Mucosa of descending colon (tissue), 3 donors: Measurements from ENCODE around the gene NUDT21. TPM values are rescaled to one million over a fixed set of nuclear protein-coding genes. Genes with fewer than 3 reads are reported as not detected.
A peak's percentile ranks its signal among the peaks of the same experiment; 100 is the strongest.

ENCODE experiments used
- ATAC-seq: fragments of 200-7000 bp; cut with Tn5 transposase; one replicate; pipeline ENCODE4 v1.9.1; 2020; ENCODE audit warnings: mild to moderate bottlenecking, moderate library complexity
- DNase-seq, 3 donors: peaks; one replicate each; pipeline ENCODE4 v3.0.0-alpha.2; 2020
- H3K36me3 ChIP-seq: fragments of 200-600 bp; one replicate; pipeline ENCODE4 v1.8.0; 2021; ENCODE audit warnings: low read depth, mild to moderate bottlenecking
- H3K4me1 ChIP-seq: fragments of 200-600 bp; one replicate; pipeline ENCODE4 v1.8.0; 2021; ENCODE audit warnings: low read depth, mild to moderate bottlenecking
- H3K4me3 ChIP-seq: fragments of 200-600 bp; one replicate; pipeline ENCODE4 v1.8.0; 2021; ENCODE audit warnings: mild to moderate bottlenecking
- H3K9me3 ChIP-seq: fragments of 200-600 bp; one replicate; pipeline ENCODE4 v1.8.0; 2021; ENCODE audit warnings: mild to moderate bottlenecking
- intact Hi-C, 2 donors: fragments of 100-400 bp; cut with DNase I in 1 of 2; cut with micrococcal nuclease in 1 of 2; formaldehyde crosslinking; loops; one replicate each; pipeline versions ENCODE4 v1.11.0 to v1.11.1; 2022; cut with DNase I, micrococcal nuclease
- total RNA-seq, 3 donors: library from RNA; stranded (reverse); fragmentation: NEBNext Ultra II Directional in 2 of 3; extraction: Animal tissue kit (Norgen Biotek cat#: 25700) in 2 of 3; gene quantifications; one replicate each; pipeline versions ENCODE4 v1.2.1 to v1.2.4, GENCODE V29; 2021 to 2023
- TF ChIP-seq, protein P1 (sequence below): fragments of 200-600 bp; IDR thresholded peaks from one replicate; pipeline ENCODE4 v1.8.0; 2022; ENCODE audit warnings: antibody characterized with exemption, mild to moderate bottlenecking
- donor health status: DM: no; HTN: no; CAD: no; lungs with moderate emphysema.
- donor health status: DM: no; HTN: no; CAD: no.
- donor health status: DM: no; HTN: yes; CAD: no.

Gene NUDT21
- total RNA-seq, 3 donors from 2014 or later: 64.4 to 94.2 (median 74.9) TPM

DNA sequence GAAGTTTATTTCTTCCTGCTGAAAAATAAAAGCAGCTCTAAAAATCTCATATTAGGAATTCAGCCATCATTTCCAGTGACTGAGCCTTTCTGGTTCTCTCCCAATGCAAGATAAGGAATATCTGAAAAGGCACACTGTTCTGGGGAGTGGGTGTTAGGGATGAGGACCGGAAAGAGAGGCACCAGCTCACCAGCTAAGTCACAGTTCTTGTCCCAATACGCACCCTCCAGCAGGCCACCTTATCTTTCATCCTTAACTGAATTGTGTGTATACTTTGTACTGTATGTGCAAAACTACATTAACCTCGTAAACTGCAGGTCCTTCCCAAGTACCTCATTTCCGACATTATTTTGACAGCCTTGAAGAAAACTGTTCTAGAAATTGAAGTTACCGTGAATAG lies 36.8 kb downstream of the NUDT21 start:
- Histone ChIP-seq H3K36me3 (no peaks in the 10 kb centered on the region), H3K4me3 (no peak overlapping the region), H3K9me3 (no peaks in the 10 kb centered on the region), H3K4me1 (peaks cover 1% of the 10 kb centered on the region)
- TF ChIP-seq, protein P1, sequence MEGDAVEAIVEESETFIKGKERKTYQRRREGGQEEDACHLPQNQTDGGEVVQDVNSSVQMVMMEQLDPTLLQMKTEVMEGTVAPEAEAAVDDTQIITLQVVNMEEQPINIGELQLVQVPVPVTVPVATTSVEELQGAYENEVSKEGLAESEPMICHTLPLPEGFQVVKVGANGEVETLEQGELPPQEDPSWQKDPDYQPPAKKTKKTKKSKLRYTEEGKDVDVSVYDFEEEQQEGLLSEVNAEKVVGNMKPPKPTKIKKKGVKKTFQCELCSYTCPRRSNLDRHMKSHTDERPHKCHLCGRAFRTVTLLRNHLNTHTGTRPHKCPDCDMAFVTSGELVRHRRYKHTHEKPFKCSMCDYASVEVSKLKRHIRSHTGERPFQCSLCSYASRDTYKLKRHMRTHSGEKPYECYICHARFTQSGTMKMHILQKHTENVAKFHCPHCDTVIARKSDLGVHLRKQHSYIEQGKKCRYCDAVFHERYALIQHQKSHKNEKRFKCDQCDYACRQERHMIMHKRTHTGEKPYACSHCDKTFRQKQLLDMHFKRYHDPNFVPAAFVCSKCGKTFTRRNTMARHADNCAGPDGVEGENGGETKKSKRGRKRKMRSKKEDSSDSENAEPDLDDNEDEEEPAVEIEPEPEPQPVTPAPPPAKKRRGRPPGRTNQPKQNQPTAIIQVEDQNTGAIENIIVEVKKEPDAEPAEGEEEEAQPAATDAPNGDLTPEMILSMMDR: no peak
- DNase-seq: no peak
- no peak for ATAC-seq
- intact Hi-C loops: no loop called here

DNA sequence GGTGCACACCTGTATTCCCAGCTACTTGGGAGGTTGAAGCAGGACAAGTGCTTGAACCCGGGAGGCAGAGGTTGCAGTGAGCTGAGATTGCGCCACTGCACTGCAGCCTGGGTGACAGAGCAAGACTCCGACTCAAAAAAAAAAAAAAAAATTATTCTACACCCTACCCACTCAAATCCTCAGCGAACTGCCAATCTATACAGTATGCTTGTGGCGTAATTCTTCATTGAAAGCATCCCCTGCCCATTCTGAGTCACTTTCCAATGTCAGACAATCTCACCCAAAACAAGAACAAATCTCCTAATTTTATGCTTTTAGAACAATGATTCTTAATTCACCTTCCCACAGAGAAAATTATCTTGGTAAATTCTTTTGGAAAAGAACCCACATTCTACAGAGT lies 37.8 kb downstream of the NUDT21 start:
- H3K4me3 ChIP-seq: no peak overlapping the region
- H3K9me3 ChIP-seq: no peaks in the 10 kb centered on the region
- TF ChIP-seq, protein P1: no peak
- intact Hi-C loops: no loop called here
- DNase-seq (no peak), ATAC-seq (no peak)
- H3K36me3 ChIP-seq: no peaks in the 10 kb centered on the region
- peaks cover 6% of the 10 kb centered on the region for H3K4me1 ChIP-seq

DNA sequence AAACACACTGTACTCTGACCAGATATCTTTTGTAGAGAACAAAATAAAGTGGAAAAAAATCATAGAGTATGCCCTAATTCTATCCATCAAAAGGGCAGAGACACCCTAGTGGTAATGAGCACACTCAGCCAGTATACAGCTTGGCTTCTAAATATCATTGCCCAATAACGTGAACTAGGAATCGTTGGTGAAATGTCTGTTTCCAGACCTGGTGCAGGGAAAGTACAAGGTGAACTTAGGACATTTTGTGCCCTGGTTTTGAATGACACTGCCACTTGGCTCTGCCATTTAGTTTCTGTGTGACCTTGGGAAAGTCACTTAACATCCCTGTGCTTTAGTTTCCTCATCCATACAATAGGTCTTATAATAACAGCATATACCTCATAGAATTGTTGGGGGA lies 39.5 kb downstream of the NUDT21 start:
- no peak for DNase-seq
- H3K4me3 ChIP-seq: no peak overlapping the region
- no peaks in the 10 kb centered on the region for H3K36me3 ChIP-seq
- ATAC-seq: no peak
- TF ChIP-seq, protein P1: no peak
- no peaks in the 10 kb centered on the region for H3K9me3 ChIP-seq
- intact Hi-C loops: no loop called here
- peaks cover 12% of the 10 kb centered on the region for H3K4me1 ChIP-seq

DNA sequence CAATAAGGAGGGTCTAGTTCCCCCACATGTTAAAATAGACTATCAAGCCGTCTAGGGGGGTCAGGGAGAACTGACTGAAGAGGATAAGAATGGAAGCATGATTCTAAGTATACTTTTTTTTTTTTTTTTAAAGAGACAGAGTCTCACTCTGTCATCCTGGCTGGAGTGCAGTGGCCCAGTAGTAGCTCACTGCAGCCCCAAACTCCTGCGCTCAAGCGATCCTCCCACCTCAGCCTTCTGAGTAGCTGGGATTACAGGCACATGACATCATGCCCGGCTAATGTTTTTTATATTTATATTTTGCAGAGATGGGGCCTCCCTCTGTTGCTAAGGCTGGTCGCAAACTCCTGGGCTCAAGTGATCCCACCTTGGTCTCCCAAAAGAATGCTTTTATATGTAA lies 40.0 kb downstream of the NUDT21 start:
- TF ChIP-seq, protein P1: no peak

DNA sequence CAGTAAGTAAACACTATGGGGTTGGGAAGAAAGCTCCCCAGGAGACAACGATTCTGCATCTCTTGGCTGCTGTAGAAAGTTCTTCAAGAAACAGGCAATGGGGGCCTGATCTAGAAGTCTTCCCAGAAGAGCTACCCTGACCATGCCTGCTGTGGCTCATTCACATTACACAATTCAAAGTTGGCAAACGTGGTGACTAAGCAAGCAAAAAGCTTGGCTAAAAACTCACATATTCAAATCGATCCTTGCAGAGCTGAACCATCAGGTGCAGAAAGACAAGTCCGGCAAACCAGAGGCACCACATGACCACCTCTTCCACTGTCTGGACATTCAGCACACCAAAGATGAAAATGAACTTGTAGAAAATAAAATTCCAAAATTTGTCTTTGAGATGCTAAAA lies 41.9 kb downstream of the NUDT21 start:
- no peak for DNase-seq
- ATAC-seq: peak; percentile 49
- H3K4me3 ChIP-seq: no peak overlapping the region
- no peaks in the 10 kb centered on the region for H3K9me3 ChIP-seq
- TF ChIP-seq, protein P1: no peak
- intact Hi-C loops: no loop called here
- H3K36me3 ChIP-seq: no peaks in the 10 kb centered on the region
- peaks cover 12% of the 10 kb centered on the region for H3K4me1 ChIP-seq

More for the DNA sequence above, 40.0 kb downstream of the NUDT21 start:
- intact Hi-C loops: no loop called here
- H3K36me3 ChIP-seq: no peaks in the 10 kb centered on the region
- H3K4me3 ChIP-seq: no peak overlapping the region
- ATAC-seq: no peak
- no peak for DNase-seq
- H3K4me1 ChIP-seq: peaks cover 12% of the 10 kb centered on the region
- H3K9me3 ChIP-seq: no peaks in the 10 kb centered on the region
